Femur (tissue), 1 donor: ENCODE results near the gene MRM1.
"Not testable (repeated sequence)": the region's sequence is repeated elsewhere in the genome, so short reads cannot be mapped to it uniquely, and the experiment has no call there.

Experiments used
- DNase-seq: peaks from one replicate; pipeline ENCODE4 v3.0.0-alpha.2; 2017

MRM1 gene

DNA sequence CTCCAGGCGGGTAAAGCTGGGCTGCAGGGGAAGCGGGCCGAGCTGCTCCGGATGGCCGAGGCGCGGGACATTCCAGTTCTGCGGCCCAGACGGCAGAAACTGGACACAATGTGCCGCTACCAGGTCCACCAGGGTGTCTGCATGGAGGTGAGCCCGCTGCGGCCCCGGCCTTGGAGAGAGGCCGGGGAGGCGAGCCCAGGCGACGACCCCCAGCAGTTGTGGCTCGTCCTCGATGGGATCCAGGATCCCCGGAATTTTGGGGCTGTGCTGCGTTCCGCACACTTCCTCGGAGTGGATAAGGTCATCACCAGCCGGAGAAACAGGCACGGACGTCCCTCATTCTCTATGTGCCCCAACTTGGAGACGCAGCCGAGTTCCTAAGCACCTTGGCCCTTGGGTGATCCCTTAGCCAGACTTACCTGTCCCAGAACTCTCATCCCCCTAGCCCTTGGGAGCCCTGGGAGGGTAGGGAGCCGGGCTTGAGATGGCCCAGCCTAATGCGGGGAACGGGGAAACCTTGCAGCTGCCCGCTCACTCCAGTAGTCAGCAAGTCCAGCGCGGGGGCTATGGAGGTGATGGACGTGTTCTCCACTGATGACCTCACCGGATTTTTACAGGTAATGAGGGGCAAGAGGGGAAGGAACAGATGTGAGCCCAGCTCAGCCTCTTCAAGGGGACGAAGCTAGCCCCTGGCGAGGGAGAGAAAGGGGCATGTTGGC, 806 bp downstream of the MRM1 start:
- DNase-seq, result no peak

DNA sequence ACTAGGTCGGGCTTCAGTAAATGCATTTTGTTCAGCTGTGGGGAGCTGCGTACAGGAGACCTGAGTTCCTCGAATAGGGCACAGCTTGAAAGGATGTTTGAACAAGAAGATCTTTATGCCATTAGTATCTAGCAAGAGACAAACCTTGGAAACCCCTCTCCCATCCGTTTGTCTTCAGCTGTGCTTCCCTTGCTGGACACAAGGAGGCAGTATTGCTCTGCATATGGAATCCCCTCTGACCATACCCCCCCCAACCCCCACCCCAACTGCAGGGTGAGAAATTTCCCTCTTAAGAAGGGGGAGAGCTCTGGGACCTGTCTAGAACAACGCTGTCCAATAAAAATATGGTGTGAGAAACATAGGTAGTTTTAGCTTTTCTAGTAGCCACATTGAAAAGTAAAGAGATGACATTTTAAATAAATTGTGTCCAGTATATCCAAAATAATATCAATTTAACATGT, 1.6 kb downstream of the MRM1 start:
- DNase-seq, result peak; percentile 70

GRCh38 chr17:36605028-36605427, 3.6 kb downstream of the MRM1 start:
- not testable (repeated sequence) for DNase-seq

DNA sequence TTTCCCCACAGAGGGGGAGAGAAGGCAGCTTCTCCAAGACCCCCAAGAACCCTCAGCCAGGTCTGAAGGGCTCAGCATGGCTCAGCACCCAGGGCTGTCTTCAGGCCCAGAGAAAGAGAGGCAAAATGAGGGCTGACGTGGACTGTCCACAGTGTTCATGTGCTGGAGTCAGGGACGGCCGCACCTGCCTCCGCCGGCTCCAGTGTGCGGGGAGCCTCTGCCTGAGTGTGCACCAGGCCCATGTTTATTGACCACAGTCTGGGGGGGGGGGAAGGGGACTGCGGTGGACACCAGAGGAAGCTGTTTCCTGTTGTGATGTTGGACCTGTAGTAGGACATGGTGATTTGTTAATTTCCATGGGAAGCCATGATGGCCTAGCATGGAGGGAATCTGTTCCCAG, 6.9 kb downstream of the MRM1 start:
- no peak for DNase-seq

GRCh38 chr17:36608794-36609497, 7.6 kb downstream of the MRM1 start:
- peak; percentile 74 for DNase-seq

DNA sequence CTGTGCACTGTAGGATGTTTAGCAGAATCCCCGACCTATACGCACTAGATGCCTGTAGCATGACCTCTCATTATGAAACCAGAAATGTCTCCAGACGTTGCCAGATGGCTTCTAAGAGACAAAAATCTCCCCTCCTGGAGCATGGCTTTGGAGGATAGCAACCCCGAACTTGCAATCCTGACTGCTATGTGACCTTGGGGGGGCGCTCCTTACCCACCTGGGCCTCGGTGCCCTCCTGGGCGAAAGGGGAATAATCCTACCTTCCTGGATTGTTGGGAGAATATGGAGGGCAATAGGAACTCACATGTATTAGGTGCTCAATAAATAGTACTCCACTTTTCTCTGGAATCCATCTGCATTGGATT, 8.1 kb downstream of the MRM1 start:
- no peak for DNase-seq

GRCh38 chr17:36610474-36610873, 9.1 kb downstream of the MRM1 start:
- no peak for DNase-seq

DNA sequence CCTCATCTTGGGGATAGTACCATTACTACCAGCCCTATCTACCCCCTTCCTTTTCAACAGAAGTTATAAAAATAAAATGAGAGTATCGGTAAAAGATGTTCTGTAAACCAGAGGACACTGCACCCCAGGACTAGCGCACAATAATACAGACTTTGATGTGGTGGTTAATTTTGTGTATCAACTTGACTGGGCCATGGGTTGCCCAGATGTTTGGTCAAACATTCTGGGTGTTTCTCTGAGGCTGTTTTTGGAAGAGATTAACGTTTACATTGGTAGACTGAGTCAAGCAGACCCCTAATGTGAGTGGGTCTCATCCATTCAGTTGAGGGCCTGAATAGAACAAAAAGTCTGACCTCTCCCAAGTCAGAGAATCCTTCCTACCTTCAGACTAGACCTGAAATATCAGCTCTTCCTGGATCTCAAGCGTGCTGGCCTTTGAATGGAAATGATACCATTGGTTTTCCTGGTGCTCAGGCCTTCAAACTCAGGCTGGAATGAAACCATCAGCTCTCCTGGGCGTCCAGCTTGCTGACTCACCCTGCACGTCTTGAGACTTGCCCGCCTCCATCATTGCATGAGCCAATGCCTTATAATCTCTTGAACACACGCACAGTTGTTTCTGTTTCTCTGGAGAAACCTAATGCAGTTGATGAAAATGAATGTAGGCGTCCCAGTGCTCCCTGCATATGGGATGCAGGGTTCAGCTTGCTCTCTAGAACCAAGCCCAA, 10.1 kb downstream of the MRM1 start:
- DNase-seq, result no peak

GRCh38 chr17:36612323-36612722, 10.9 kb downstream of the MRM1 start:
- DNase-seq, result no peak

DNA sequence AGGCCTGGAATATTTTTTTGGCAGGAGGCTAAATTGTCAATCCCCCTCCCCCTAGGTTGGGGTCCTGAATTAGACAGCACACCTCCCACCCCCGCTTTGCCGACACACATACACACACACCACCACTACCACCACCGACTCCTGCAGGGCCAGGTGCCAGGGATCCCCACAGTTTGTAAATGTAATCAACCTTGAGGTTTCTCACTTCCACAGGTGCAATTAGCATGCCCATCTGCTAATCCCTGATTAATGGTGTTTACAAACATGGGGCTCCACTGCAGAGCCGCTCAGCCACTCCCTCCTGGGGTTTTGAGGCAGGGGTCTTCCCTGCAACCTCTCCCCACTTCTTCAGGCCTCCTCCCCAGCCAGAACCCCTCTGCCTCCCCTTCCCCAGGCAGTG, 11.8 kb downstream of the MRM1 start:
- no peak for DNase-seq

DNA sequence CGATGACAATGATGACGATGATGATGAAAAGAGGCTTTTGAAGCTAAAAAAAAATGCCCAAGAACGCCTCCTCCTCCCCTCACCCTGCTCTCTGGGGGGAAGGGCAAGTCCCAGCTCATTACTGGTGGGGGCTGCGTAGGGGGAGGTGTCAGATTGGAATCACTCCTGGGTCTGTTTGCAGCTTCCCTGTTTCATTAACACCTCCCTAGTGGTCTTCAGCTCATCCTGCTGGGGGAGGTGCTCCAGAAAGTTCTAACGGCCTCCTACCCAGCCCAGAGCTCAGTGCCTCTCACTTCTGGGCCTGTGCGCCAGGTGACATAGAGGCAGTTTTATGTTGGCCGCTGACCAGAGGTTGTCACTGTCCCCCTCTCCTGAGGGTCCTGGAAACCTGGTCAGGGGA, 12.7 kb downstream of the MRM1 start:
- no peak for DNase-seq

GRCh38 chr17:36614933-36615332, 13.6 kb downstream of the MRM1 start:
- DNase-seq, result no peak

DNA sequence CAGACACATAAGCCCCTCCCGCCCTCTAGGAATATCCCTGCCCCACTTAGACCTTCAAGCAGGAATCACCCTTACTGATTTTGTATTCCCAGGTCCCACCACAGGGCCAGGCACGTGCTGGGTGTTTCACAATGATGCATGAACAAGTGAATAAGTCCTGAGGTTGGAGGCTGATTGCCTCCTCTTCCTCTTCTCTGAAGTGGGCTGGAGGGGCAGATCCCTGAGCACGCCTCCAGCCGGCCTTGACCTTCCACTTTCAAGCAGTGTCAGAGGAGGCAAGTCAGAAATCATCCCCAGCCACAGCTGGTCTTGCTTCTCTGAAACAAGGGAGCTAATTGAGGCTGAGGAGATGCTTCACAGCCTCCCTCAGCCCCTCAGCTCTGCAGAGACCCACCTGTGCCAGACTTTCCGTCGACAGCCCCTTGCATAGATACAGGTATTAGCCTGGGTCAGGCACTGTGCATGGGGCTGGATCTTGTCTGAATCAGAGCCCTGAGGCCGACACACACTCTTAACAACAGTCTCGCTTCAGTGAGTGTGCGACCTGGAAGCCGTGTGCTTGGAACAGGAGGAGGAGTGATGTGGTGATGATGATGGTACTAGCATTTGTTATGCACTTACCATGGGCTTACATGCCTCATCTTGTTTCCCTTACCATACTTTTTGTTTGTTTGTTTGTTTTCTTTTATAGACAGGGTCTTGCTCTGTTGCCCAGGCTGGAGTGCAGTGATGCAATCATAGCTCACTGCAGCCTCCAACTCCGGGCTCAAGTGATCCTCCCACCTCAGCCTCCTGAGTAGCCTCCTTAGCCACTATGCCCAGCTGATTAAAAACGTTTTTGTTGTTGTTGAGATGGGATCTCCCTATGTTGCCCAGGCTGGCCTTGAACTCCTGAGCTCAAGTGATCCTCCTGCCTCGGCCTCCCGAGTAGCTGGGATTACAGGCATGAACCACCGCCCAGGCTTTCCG, 15.0 kb downstream of the MRM1 start:
- DNase-seq, result no peak

GRCh38 chr17:36617773-36618172, 16.4 kb downstream of the MRM1 start:
- no peak for DNase-seq

GRCh38 chr17:36623281-36623680, 21.9 kb downstream of the MRM1 start:
- no peak for DNase-seq

- no peak for DNase-seq
Measured at GRCh38 chr17:36625188-36625587, 23.8 kb downstream of the MRM1 start.

DNA sequence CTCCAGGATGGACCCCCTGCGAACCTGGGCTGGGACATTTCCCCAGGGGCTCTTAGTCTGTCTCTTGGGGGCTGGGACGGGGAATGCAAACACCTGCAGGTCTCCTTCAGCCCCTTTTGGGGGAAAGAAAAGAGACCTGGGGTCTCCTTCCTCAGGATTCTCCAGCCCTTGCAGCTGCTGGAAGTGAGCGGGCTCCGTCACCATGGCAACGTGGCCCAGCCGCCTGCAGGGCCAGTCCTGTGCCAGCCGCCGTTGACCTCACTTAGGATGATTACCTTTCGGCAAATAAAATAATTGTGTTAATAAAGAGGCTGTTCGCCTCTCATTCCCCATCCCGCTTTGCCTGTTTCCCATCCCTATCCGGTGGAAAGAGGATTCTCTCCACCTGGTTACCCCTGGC, 25.7 kb downstream of the MRM1 start:
- no peak for DNase-seq

- DNase-seq, result no peak
Measured at GRCh38 chr17:36628576-36628975, 27.2 kb downstream of the MRM1 start.

GRCh38 chr17:36629252-36629847, 28.0 kb downstream of the MRM1 start:
- DNase-seq, result peak; percentile 79

DNA sequence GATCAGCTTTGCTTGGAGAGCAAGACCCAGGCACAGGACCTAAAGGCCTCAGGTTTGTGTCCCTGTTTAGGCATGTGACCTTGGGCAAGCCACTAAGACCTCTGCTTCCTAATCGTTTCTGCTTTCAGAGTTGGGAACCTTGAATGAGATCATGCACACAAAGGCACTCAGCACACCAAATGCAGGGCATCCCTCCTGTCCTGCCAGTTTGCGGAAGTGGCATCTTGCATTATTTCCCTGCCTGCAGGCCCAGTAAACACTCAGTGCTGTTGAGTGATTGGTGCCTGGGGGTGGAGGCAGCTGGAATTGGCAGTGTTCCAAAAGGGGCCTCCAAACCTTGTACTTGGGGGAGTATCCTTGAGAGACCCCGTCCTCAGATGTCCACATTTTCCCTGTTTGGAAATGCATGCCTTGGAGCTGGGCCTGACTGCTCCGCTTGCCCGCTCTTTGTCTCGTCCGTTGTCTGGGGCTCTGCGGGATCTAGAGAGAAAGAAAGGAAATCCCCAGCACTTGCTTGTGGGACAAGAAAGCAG, 28.7 kb downstream of the MRM1 start:
- DNase-seq, result no peak

GRCh38 chr17:36631022-36631421, 29.6 kb downstream of the MRM1 start:
- DNase-seq, result no peak
